ENCODE measurements around the gene CDCA8. TPM values are rescaled to one million over a fixed set of nuclear protein-coding genes. Genes with fewer than 3 reads are reported as not detected.

Gene CDCA8
- total RNA-seq, 1 experiment from 2014 or later, result 34.5 TPM

DNA sequence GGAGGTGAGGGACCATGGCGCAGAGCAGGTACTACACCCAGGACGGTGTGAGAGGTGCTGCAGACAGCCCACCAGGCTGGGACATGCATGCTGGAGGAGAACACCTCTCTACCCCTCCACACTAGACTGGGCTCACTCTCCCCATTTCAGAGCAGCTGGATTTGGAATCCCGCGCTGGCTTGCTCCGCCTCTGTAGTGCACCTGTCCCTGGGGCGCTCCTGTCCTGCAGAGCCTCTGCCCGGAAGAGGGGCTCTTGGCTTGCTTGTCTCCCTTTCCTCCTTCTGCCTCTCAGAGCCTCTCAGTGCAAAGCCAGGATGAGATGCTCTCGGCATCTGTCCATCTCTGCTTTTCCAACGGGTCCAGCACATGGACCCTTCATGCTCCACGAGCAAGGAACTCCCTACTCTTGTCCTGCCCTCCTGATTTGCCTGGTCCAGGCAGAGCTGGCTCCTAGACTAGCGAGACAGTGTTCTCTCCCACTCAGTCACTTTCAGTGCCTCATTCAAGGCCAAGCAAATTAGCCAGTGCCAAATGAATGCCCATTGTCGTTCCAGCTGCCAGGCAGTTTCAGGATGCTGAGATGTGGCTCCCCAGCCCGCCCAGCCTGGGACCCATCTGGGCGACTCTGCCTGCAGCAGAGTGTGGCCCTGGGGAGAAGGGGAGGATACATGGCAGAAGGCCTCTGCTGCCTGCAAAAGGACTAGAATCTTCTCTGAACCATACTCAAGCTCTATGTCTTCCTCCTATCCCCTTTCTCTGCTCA, 33.7 kb downstream of the CDCA8 start:
- H3K27ac Mint-ChIP-seq (ENCODE audit: unreplicated experiment), result no peak overlapping the region
- BruUV-seq (replicated peaks), result no TSS peak
- no peaks in the 10 kb centered on the region for H3K9me3 Mint-ChIP-seq (ENCODE audit: low read depth, unreplicated experiment)
- peaks cover 5% of the 10 kb centered on the region for H3K36me3 Mint-ChIP-seq (ENCODE audit: insufficient read depth, unreplicated experiment)
- H3K27me3 Mint-ChIP-seq (ENCODE audit: unreplicated experiment), result no peaks in the 10 kb centered on the region
- no peak for DNase-seq
- H3K4me3 Mint-ChIP-seq (ENCODE audit: low read depth, unreplicated experiment), result no peak overlapping the region
- H3K4me1 Mint-ChIP-seq (ENCODE audit: low read depth, unreplicated experiment), result no peaks in the 10 kb centered on the region
- intact Hi-C loops (cut with micrococcal nuclease; ENCODE audit: unreplicated experiment), result no loop called here
- CTCF ChIA-PET, result no interaction called here
- TF ChIP-seq, protein P1, sequence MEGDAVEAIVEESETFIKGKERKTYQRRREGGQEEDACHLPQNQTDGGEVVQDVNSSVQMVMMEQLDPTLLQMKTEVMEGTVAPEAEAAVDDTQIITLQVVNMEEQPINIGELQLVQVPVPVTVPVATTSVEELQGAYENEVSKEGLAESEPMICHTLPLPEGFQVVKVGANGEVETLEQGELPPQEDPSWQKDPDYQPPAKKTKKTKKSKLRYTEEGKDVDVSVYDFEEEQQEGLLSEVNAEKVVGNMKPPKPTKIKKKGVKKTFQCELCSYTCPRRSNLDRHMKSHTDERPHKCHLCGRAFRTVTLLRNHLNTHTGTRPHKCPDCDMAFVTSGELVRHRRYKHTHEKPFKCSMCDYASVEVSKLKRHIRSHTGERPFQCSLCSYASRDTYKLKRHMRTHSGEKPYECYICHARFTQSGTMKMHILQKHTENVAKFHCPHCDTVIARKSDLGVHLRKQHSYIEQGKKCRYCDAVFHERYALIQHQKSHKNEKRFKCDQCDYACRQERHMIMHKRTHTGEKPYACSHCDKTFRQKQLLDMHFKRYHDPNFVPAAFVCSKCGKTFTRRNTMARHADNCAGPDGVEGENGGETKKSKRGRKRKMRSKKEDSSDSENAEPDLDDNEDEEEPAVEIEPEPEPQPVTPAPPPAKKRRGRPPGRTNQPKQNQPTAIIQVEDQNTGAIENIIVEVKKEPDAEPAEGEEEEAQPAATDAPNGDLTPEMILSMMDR (IDR thresholded peaks at IDR 0.05; ENCODE audit: unreplicated experiment), result no peak

DNA sequence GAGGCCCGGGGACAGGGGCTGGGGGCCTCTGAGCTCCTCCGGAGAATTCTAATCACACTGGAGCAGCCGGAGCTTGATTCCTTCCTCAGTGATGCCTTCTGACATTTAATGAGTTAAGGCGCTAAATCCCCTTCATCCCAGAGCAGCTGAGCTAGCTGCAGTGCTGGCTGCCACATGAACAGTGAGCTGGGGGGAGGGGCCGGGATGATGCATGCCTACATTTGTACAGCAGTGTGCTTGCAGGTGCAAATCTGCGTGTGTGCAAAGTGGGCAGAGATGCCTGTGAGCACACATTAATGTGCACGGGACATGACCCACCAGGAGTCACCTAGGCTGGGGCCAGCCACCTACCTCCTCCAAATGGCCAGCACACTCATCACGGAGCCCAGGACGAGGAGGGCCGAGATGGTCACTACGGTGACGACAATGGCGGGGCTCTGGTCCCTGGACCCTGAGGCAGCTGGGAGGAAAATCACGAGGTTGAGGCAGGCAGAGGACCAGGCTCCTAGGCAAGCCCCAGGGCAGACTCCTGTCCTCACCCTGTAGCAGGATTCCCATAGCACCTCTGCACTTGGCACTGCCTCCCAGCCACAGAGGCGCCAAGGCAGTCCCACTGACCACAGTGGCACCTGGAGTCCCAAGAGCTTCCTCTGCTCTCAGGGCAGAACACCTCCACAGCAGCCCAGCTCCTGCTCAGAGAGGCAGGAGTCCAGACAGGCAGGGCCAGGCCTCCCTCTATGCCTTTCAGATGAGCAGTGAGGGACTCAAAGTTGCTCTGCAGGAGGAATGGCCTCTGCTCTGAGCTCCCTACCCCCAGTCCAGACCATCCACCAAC, 34.7 kb downstream of the CDCA8 start:
- DNase-seq, result no peak
- CTCF ChIA-PET, result no interaction called here
- TF ChIP-seq, protein P1 (IDR thresholded peaks at IDR 0.05; ENCODE audit: unreplicated experiment), result no peak
- peaks cover 10% of the 10 kb centered on the region for H3K36me3 Mint-ChIP-seq (ENCODE audit: insufficient read depth, unreplicated experiment)
- H3K27ac Mint-ChIP-seq (ENCODE audit: unreplicated experiment), result no peak overlapping the region
- H3K4me3 Mint-ChIP-seq (ENCODE audit: low read depth, unreplicated experiment), result no peak overlapping the region
- intact Hi-C loops (cut with micrococcal nuclease; ENCODE audit: unreplicated experiment), result no loop called here
- H3K4me1 Mint-ChIP-seq (ENCODE audit: low read depth, unreplicated experiment), result no peaks in the 10 kb centered on the region
- BruUV-seq (replicated peaks), result no TSS peak
- H3K27me3 Mint-ChIP-seq (ENCODE audit: unreplicated experiment), result no peaks in the 10 kb centered on the region
- H3K9me3 Mint-ChIP-seq (ENCODE audit: low read depth, unreplicated experiment), result no peaks in the 10 kb centered on the region

DNA sequence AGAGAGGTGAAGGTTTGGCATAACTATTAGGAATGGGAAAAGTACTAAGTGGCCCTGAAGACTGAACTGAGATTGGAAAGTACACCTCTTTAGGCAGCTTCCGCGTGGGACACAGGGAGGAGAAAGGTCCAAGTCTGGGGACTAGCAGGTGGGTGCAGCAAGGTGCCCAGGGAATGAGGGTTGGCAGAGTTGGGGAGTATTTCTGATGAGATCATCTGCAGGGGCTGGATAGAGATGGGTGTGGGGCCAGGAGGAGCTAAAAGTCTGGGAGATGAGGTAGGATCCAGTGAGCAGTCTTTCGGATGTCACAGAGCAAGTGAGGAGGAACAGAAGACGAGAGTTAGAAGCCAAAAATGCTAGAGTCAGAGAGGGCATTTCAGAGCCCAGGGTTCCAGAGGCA, 36.1 kb downstream of the CDCA8 start:
- TF ChIP-seq, protein P1 (IDR thresholded peaks at IDR 0.05; ENCODE audit: unreplicated experiment), result no peak
- H3K4me1 Mint-ChIP-seq (ENCODE audit: low read depth, unreplicated experiment), result peaks cover 4% of the 10 kb centered on the region
- H3K4me3 Mint-ChIP-seq (ENCODE audit: low read depth, unreplicated experiment), result no peak overlapping the region
- H3K9me3 Mint-ChIP-seq (ENCODE audit: low read depth, unreplicated experiment), result no peaks in the 10 kb centered on the region
- DNase-seq, result no peak
- H3K27me3 Mint-ChIP-seq (ENCODE audit: unreplicated experiment), result no peaks in the 10 kb centered on the region
- no TSS peak for BruUV-seq (replicated peaks)
- H3K27ac Mint-ChIP-seq (ENCODE audit: unreplicated experiment), result no peak overlapping the region
- intact Hi-C loops (cut with micrococcal nuclease; ENCODE audit: unreplicated experiment), result no loop called here
- CTCF ChIA-PET, result no interaction called here
- peaks cover 10% of the 10 kb centered on the region for H3K36me3 Mint-ChIP-seq (ENCODE audit: insufficient read depth, unreplicated experiment)

DNA sequence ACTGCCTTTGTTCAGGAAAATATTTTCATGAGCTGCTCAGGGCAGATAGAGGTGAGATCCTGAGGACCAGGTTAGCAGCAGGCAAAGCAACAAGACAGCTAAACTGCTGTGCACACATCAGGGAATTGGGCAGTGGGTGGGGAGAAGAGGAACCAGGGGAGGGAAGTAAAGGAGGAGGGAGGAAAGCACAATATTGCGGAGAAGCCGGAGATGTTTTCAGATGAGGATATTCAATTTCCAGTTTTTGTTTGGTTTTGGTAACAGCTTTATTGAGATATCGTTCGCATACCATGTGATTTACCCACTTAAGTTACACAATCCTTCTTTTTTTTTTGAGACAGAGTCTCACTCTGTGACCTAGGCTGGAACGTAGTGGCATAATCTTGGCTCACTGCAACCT, 38.1 kb downstream of the CDCA8 start:
- Mint-ChIP-seq H3K4me1 (ENCODE audit: low read depth, unreplicated experiment) (peaks cover 7% of the 10 kb centered on the region), H3K4me3 (ENCODE audit: low read depth, unreplicated experiment) (no peak overlapping the region), H3K9me3 (ENCODE audit: low read depth, unreplicated experiment) (no peaks in the 10 kb centered on the region), H3K36me3 (ENCODE audit: insufficient read depth, unreplicated experiment) (peaks cover 8% of the 10 kb centered on the region), H3K27me3 (ENCODE audit: unreplicated experiment) (no peaks in the 10 kb centered on the region), H3K27ac (ENCODE audit: unreplicated experiment) (no peak overlapping the region)
- intact Hi-C loops (cut with micrococcal nuclease; ENCODE audit: unreplicated experiment), result no loop called here
- no peak for DNase-seq
- TF ChIP-seq, protein P1 (IDR thresholded peaks at IDR 0.05; ENCODE audit: unreplicated experiment), result no peak
- no TSS peak for BruUV-seq (replicated peaks)
- CTCF ChIA-PET, result no interaction called here
